ENCODE measurements around the gene ZAP70. TPM values are rescaled to one million over a fixed set of nuclear protein-coding genes. Genes with fewer than 3 reads are reported as not detected.
A peak's percentile ranks its signal among the peaks of the same experiment; 100 is the strongest.

Gene ZAP70
- total RNA-seq, 2 experiments from 2014 or later: 40.8 to 57.9 TPM

GRCh38 chr2:97663962-97664635 lies 49.3 kb upstream of the ZAP70 start, which contains the start of gene ACTR1B:
ACTR1B (minus strand) TSS chr2:97664044; CDS start chr2:97663890, 154 bp downstream.
- peak within 1 kb of the TSS; percentile 93 for H3K4me2 ChIP-seq (ENCODE audit: low read length)
- H3K4me1 ChIP-seq (ENCODE audit: insufficient read depth, low read length, poor library complexity, severe bottlenecking): peaks cover 16% of the 10 kb centered on the region
- H3K4me3 ChIP-seq (ENCODE audit: low read depth, low read length, poor library complexity, severe bottlenecking): peak within 1 kb of the TSS; percentile 90
- TF ChIP-seq EZH2phosphoT487 (IDR thresholded peaks at IDR 0.05; ENCODE audit: borderline replicate concordance, low read depth, low read length): no peak
- peak; percentile 83 for TF ChIP-seq CTCF (conservative IDR thresholded peaks at IDR 0.05; ENCODE audit: low read length)
- no peaks in the 10 kb centered on the region for H3K9me3 ChIP-seq (ENCODE audit: low read length)
- peak within 1 kb of the TSS; percentile 89 for H2AFZ ChIP-seq (ENCODE audit: low read length)
- no peaks in the 10 kb centered on the region for H4K20me1 ChIP-seq (ENCODE audit: insufficient read depth, low read length)
- POLR2A ChIA-PET: interaction anchor here (0.9 to 4.1 kb wide), 7 partner anchors 9 to 266 kb away, joined by 3 to 44 read pairs (median 3); partner anchors contain the start of genes ANKRD36B and COX5B
- intact Hi-C loops (cut with micrococcal nuclease; ENCODE audit: unreplicated experiment): loop anchor here (1.0 to 2.0 kb wide), 3 partner anchors 19 to 73 kb away; no protein-coding TSS in a partner anchor
- CTCF ChIA-PET (ENCODE audit: unreplicated experiment): interaction anchor here (0.7 to 1.5 kb wide), 2 partner anchors 18 to 34 kb away, joined by 3 to 4 read pairs; partner anchors contain the start of gene COX5B
- H3K9me2 ChIP-seq (ENCODE audit: insufficient read depth, low read length): no peaks in the 10 kb centered on the region
- BruUV-seq (replicated peaks): no TSS peak
- peaks cover 14% of the 10 kb centered on the region; the same call in 1 of the 2 replicates for H3K36me3 ChIP-seq (ENCODE audit: insufficient read depth, low read length)
- peaks cover 21% of the 10 kb centered on the region; the same call in 1 of the 2 replicates for H3K79me2 ChIP-seq (ENCODE audit: insufficient read depth, low read depth, low read length)
- DNase-seq (ENCODE audit: low spot score): peak; percentile 99
- H3K27ac ChIP-seq (ENCODE audit: low read depth, low read length, poor library complexity, severe bottlenecking): peak within 1 kb of the TSS; percentile 69

- Histone ChIP-seq H4K20me1 (ENCODE audit: insufficient read depth, low read length) (no peaks in the 10 kb centered on the region), H3K4me3 (ENCODE audit: low read depth, low read length, poor library complexity, severe bottlenecking) (peak overlapping the region; percentile 90), H3K9me3 (ENCODE audit: low read length) (no peaks in the 10 kb centered on the region), H2AFZ (ENCODE audit: low read length) (peak overlapping the region; percentile 89), H3K4me2 (ENCODE audit: low read length) (peak overlapping the region; percentile 68), H3K79me2 (ENCODE audit: insufficient read depth, low read depth, low read length) (peaks cover 21% of the 10 kb centered on the region; the same call in 1 of the 2 replicates), H3K27ac (ENCODE audit: low read depth, low read length, poor library complexity, severe bottlenecking) (peak overlapping the region; percentile 69), H3K36me3 (ENCODE audit: insufficient read depth, low read length) (peaks cover 10% of the 10 kb centered on the region; the same call in 1 of the 2 replicates), H3K9me2 (ENCODE audit: insufficient read depth, low read length) (no peaks in the 10 kb centered on the region), H3K4me1 (ENCODE audit: insufficient read depth, low read length, poor library complexity, severe bottlenecking) (peaks cover 20% of the 10 kb centered on the region)
- TF ChIP-seq CTCF (conservative IDR thresholded peaks at IDR 0.05; ENCODE audit: low read length): no peak; the same call in 1 of the 2 replicates
- intact Hi-C loops (cut with micrococcal nuclease; ENCODE audit: unreplicated experiment): loop anchor here (1.0 to 2.0 kb wide), 3 partner anchors 19 to 74 kb away; no protein-coding TSS in a partner anchor
- BruUV-seq (replicated peaks): TSS peak; percentile 92
- CTCF ChIA-PET (ENCODE audit: unreplicated experiment): interaction anchor here (0.7 to 1.5 kb wide), 2 partner anchors 19 to 34 kb away, joined by 3 to 4 read pairs; partner anchors contain the start of gene COX5B
- no peak for DNase-seq (ENCODE audit: low spot score)
- POLR2A ChIA-PET: interaction anchor here (0.9 to 4.1 kb wide), 7 partner anchors 8 to 266 kb away, joined by 3 to 44 read pairs (median 3); partner anchors contain the start of genes ANKRD36B and COX5B
Measured at GRCh38 chr2:97664636-97664970, 48.8 kb upstream of the ZAP70 start.

Data from OCI-LY7 (cell line).